Colonic mucosa (tissue), 4 donors: ENCODE results near the gene TMEM131. TPM values are rescaled to one million over a fixed set of nuclear protein-coding genes. Genes with fewer than 3 reads are reported as not detected.

Experiments
- DNase-seq: peaks from one replicate; pipeline ENCODE4 v3.0.0-alpha.2; 2020
- H3K27ac ChIP-seq: fragments of 200-600 bp; one replicate; pipeline ENCODE4 v1.8.0; 2021
- H3K27me3 ChIP-seq: fragments of 200-600 bp; one replicate; pipeline ENCODE4 v1.8.0; 2021
- H3K36me3 ChIP-seq: fragments of 200-600 bp; one replicate; pipeline ENCODE4 v1.8.0; 2021
- H3K4me1 ChIP-seq: fragments of 200-600 bp; one replicate; pipeline ENCODE4 v1.8.0; 2021; ENCODE audit warnings: mild to moderate bottlenecking
- H3K4me3 ChIP-seq: fragments of 200-600 bp; one replicate; pipeline ENCODE4 v1.8.0; 2021
- H3K9ac ChIP-seq, 2 donors: one replicate each; pipeline ENCODE4 v1.7.0; 2013; ENCODE audit warnings: control low read depth in 2 of 2, low read depth in 2 of 2, low read length in 2 of 2
- H3K9me3 ChIP-seq: fragments of 200-600 bp; one replicate; pipeline ENCODE4 v1.8.0; 2021
- CTCF ChIP-seq: fragments of 200-600 bp; IDR thresholded peaks from one replicate; pipeline ENCODE4 v1.8.0; 2022; ENCODE audit warnings: antibody characterized with exemption, mild to moderate bottlenecking
- intact Hi-C: fragments of 100-400 bp; cut with DNase I; formaldehyde crosslinking; loops from one replicate; pipeline ENCODE4 v1.14.1; 2022
- total RNA-seq, 2 donors: library from RNA; stranded (reverse); fragmentation: NEBNext Ultra II Directional in 1 of 2; extraction: Animal tissue kit (Norgen Biotek cat#: 25700) in 1 of 2; gene quantifications; one replicate each; pipeline ENCODE4 v1.2.1, GENCODE V29; 2021
- donor health status: healthy.
- donor health status: DM: no; HTN: no; CAD: no.
- donor health status: DM: no; HTN: no; CAD: no.

Gene TMEM131
- total RNA-seq, 2 donors from 2014 or later, result 52.4 to 60.8 TPM

- H3K27me3 ChIP-seq, result no peaks in the 10 kb centered on the region
- no peak overlapping the region for H3K27ac ChIP-seq
- H3K9ac ChIP-seq, result no peak overlapping the region
- no peaks in the 10 kb centered on the region for H3K4me1 ChIP-seq
- TF ChIP-seq CTCF, result no peak
- peaks cover 4% of the 10 kb centered on the region for H3K36me3 ChIP-seq
- H3K4me3 ChIP-seq, result no peak overlapping the region
- no peak for DNase-seq
- H3K9me3 ChIP-seq, result no peaks in the 10 kb centered on the region
- intact Hi-C loops, result loop anchor here (10.0 kb wide), 1 partner anchor 194 kb away; the partner anchor contains the start of gene TMEM131
These were observed 194.7 kb downstream of the TMEM131 start for GRCh38 chr2:97801028-97801427.

DNA sequence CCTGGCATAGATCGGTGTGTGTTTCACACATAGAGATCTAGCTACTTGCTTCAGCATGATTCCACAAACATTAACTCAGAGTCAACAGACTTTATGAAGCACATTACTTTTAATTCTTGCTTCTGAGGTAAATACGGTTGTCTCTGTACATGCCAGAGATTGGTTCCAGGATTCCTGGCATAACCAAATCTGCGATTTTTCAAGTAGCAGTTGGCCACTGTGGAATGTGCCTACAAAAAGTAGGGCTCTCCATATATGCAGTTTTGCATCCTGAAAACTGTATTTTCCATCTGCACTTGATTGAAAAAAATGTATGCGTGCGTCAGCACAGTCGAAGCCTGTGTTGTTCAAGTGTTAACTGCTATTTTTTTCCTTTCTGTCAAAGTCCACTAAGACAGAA lies 197.3 kb downstream of the TMEM131 start:
- Histone ChIP-seq H3K27me3 (no peaks in the 10 kb centered on the region), H3K36me3 (no peaks in the 10 kb centered on the region), H3K4me1 (no peaks in the 10 kb centered on the region), H3K4me3 (no peak overlapping the region), H3K27ac (no peak overlapping the region), H3K9me3 (no peaks in the 10 kb centered on the region), H3K9ac (no peak overlapping the region)
- DNase-seq, result no peak
- intact Hi-C loops, result no loop called here
- TF ChIP-seq CTCF, result no peak

DNA sequence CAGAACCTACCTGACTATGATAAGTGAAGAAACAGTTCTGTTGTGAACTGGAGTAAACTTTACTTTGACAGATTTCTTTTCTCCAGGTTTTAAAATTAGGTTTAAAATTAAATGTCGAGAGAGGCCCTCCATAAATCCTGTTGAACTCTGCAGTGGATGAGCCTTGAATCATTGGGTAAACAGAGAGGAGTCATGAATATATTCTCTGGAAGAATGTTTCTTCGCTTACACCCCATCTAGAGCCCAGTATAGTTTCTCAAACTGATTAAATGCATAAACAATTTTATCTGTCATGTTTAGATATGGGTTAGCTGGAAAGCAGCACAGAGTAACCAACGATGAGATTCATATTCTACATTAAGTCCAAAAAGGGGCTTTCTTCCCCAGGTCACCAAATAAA lies 198.4 kb downstream of the TMEM131 start:
- no peak overlapping the region for H3K9ac ChIP-seq
- no peaks in the 10 kb centered on the region for H3K4me1 ChIP-seq
- no peak for TF ChIP-seq CTCF
- H3K4me3 ChIP-seq, result no peak overlapping the region
- no peak overlapping the region for H3K27ac ChIP-seq
- H3K9me3 ChIP-seq, result no peaks in the 10 kb centered on the region
- intact Hi-C loops, result no loop called here
- no peak for DNase-seq
- H3K36me3 ChIP-seq, result peaks cover 5% of the 10 kb centered on the region
- H3K27me3 ChIP-seq, result no peaks in the 10 kb centered on the region

DNA sequence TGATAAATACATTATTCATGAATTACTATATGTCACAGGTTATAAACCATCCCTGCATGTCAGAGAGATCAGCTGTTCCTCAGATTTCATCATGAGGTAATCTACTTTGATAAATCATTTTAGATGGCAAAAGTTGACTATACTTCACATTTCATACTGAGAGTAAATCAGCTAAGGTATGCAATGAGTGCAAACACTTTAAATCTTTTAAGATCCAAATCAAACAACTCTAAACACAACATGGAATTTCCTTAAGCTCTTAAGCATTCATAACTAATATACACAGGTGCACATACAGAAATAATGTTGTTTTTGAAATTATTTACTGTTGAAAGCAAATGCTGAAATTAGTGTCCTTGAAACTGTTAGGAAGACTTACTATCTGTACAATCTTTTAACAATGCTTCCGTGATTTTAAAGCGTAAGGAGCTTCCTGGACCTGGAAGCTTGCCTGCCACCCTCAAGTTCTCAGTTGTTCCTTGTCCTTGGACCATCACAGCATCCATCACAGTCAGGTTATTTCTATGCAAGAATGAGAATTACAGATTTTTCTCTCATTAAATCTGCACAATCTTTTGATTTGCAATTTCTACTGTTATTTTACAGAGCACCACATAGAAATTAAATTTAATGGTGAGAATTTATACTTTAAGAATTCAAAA lies 199.2 kb downstream of the TMEM131 start:
- no peak overlapping the region for H3K27ac ChIP-seq
- peaks cover 8% of the 10 kb centered on the region for H3K36me3 ChIP-seq
- no peaks in the 10 kb centered on the region for H3K9me3 ChIP-seq
- H3K4me3 ChIP-seq, result no peak overlapping the region
- intact Hi-C loops, result no loop called here
- TF ChIP-seq CTCF, result no peak
- H3K4me1 ChIP-seq, result no peaks in the 10 kb centered on the region
- no peaks in the 10 kb centered on the region for H3K27me3 ChIP-seq
- DNase-seq, result no peak
- H3K9ac ChIP-seq, result no peak overlapping the region

DNA sequence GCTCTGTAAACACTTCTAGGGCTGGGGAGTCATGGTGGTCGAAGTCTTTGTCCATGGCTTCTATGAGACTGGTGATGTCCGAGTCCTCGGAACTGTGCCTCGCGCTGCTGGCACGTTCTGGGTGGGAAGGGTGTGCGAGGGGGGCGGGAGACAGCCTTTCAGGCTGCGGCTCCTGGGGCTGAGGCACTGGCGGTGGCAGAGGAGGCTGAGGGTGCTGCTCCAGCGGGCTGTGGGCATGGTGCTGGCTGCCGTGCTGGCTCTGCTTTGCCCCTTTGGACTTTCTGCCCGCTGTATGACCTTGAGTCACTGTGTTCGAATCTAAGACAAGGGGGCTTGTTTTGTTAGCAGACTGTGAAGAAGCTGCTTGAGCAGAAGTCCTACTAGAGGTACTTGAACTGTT lies 203.3 kb downstream of the TMEM131 start:
- Histone ChIP-seq H3K27ac (no peak overlapping the region), H3K9ac (no peak overlapping the region), H3K4me1 (no peaks in the 10 kb centered on the region), H3K27me3 (no peaks in the 10 kb centered on the region), H3K4me3 (no peak overlapping the region), H3K36me3 (peaks cover 8% of the 10 kb centered on the region), H3K9me3 (no peaks in the 10 kb centered on the region)
- DNase-seq, result no peak
- intact Hi-C loops, result no loop called here
- TF ChIP-seq CTCF, result no peak
